Measurements from ENCODE around the gene CMIP. TPM values are rescaled to one million over a fixed set of nuclear protein-coding genes. Genes with fewer than 3 reads are reported as not detected.

The CMIP gene
- total RNA-seq, 1 experiment from 2014 or later = 25.7 TPM

DNA sequence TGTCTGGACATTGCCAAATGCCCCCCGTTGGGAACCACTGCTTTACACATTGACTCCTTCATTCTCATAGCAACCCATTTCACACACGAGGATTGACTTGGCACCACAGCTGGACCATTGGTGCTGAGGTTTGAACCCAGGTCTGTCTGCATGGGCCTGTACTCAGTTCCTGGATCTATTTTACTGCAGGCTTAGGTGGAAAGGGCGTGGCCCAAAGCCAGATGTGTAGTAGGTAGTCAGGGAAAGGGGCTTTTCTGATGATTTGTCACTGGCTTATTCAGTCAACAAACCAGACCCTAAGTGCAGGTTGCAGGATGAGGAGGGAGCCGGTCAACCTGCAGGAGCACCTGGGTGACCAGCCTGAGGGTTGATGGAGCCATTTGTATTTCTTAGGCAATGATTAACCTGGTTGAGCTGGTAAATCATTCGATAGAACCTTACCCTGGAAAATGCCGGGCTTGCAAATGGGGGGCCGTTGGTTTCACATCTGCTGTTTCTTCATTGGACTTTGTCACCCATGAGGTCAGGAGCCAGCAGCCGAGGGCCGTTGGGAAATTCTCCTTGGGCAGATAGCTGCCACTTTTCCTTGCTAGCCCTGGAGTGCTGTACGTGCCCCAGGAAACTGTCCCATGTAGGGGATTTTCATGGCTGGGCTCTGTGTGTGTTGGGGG, 104.4 kb downstream of the CMIP start:
- peaks cover 100% of the 10 kb centered on the region for H3K79me2 ChIP-seq (ENCODE audit: low read length)
- no peaks in the 10 kb centered on the region for H3K9me2 ChIP-seq (replicated peaks; ENCODE audit: low read length)
- no peak overlapping the region for H3K27ac ChIP-seq (ENCODE audit: low read length)
- no TSS peak for BruUV-seq (replicated peaks)
- POLR2A ChIA-PET (ENCODE audit: unreplicated experiment) = interaction anchor here (0.6 kb wide), 1 partner anchor 109 kb away, joined by 3 read pairs; no protein-coding TSS in a partner anchor
- H3K4me1 ChIP-seq (ENCODE audit: insufficient read depth, low read length) = peaks cover 18% of the 10 kb centered on the region
- DNase-seq (no peak), ATAC-seq (no peak)
- TF ChIP-seq EZH2phosphoT487 (IDR thresholded peaks at IDR 0.05; ENCODE audit: borderline replicate concordance, low read length) = no peak
- TF ChIP-seq EZH2 (IDR thresholded peaks at IDR 0.05; ENCODE audit: low read length, unreplicated experiment) = no peak
- TF ChIP-seq, protein P1, sequence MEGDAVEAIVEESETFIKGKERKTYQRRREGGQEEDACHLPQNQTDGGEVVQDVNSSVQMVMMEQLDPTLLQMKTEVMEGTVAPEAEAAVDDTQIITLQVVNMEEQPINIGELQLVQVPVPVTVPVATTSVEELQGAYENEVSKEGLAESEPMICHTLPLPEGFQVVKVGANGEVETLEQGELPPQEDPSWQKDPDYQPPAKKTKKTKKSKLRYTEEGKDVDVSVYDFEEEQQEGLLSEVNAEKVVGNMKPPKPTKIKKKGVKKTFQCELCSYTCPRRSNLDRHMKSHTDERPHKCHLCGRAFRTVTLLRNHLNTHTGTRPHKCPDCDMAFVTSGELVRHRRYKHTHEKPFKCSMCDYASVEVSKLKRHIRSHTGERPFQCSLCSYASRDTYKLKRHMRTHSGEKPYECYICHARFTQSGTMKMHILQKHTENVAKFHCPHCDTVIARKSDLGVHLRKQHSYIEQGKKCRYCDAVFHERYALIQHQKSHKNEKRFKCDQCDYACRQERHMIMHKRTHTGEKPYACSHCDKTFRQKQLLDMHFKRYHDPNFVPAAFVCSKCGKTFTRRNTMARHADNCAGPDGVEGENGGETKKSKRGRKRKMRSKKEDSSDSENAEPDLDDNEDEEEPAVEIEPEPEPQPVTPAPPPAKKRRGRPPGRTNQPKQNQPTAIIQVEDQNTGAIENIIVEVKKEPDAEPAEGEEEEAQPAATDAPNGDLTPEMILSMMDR (conservative IDR thresholded peaks at IDR 0.05; ENCODE audit: low read depth, low read length) = no peak
- no peaks in the 10 kb centered on the region for H3K9me3 ChIP-seq (ENCODE audit: low read length)
- no peak overlapping the region for H3K4me3 ChIP-seq (ENCODE audit: low read length)
- no peaks in the 10 kb centered on the region; the same call in 1 of the 2 replicates for H4K20me1 ChIP-seq (ENCODE audit: low read length)
- intact Hi-C loops (cut with micrococcal nuclease) = no loop called here
- H3K9ac ChIP-seq (ENCODE audit: low read length) = no peak overlapping the region
- no peak overlapping the region for H2AFZ ChIP-seq (ENCODE audit: low read length)
- no peaks in the 10 kb centered on the region for H3F3A ChIP-seq (ENCODE audit: low read length, unreplicated experiment)
- H3K27me3 ChIP-seq (ENCODE audit: low read length) = no peaks in the 10 kb centered on the region
- H3K4me2 ChIP-seq (ENCODE audit: low read length) = no peak overlapping the region
- no peaks in the 10 kb centered on the region for H3K36me3 ChIP-seq (ENCODE audit: low read depth, low read length)
- CTCF ChIA-PET = no interaction called here

DNA sequence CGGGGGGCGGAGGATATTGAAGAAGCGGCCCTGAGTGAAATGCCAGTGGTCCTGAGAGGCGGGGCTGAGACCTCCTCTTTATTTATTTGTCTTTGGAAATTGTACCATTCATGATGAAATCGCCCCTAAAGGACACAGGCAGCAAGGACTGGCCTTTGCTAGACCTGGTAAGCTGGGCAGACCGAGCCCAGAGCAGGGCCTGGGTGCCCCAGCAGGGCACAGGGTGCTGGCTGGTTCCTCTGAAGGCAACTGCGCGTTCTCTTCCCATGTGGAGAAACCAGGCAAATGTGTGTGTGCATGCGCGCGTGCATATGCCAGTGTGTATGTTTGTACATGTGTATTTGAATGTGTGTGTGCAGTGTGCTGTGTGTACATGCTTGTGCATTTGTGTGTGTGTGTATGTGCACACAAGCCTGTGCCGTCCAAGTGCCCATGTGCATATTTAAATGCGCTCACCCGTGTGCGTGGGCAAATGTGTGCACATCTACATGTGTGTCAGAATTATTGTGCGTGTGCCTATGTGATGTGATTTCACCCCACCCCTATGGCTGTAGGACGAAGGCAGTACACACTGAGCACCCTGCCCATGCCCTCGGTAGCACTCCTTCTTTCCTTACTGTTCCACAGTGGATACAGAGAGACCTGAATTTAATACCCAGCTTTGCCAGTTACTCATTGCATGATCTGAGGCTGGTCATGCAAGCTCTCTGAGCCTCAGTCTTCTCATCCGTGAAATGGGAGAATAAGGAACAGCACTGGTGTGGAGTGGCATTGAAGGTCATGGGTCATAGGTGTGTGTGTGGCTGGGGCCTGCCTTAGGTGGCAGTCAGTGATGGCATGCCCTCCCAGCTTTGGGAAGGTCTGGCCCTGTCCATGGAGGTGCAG, 105.2 kb downstream of the CMIP start:
- Histone ChIP-seq H3K4me1 (ENCODE audit: insufficient read depth, low read length) (peaks cover 18% of the 10 kb centered on the region), H3K9me3 (ENCODE audit: low read length) (no peaks in the 10 kb centered on the region), H3K9ac (ENCODE audit: low read length) (no peak overlapping the region), H3K4me2 (ENCODE audit: low read length) (no peak overlapping the region), H2AFZ (ENCODE audit: low read length) (no peak overlapping the region), H3F3A (ENCODE audit: low read length, unreplicated experiment) (no peaks in the 10 kb centered on the region), H3K27me3 (ENCODE audit: low read length) (no peaks in the 10 kb centered on the region), H3K79me2 (ENCODE audit: low read length) (peaks cover 100% of the 10 kb centered on the region), H3K27ac (ENCODE audit: low read length) (no peak overlapping the region), H3K9me2 (replicated peaks; ENCODE audit: low read length) (no peaks in the 10 kb centered on the region), H3K36me3 (ENCODE audit: low read depth, low read length) (no peaks in the 10 kb centered on the region; the same call in 1 of the 2 replicates), H3K4me3 (ENCODE audit: low read length) (no peak overlapping the region), H4K20me1 (ENCODE audit: low read length) (no peaks in the 10 kb centered on the region; the same call in 1 of the 2 replicates)
- BruUV-seq (replicated peaks) = no TSS peak
- DNase-seq = no peak
- ChIA-PET CTCF (no interaction called here), POLR2A (ENCODE audit: unreplicated experiment) (interaction anchor here (0.6 kb wide), 1 partner anchor 110 kb away, joined by 3 read pairs; no protein-coding TSS in a partner anchor)
- ATAC-seq = no peak
- intact Hi-C loops (cut with micrococcal nuclease) = no loop called here
- TF ChIP-seq, protein P1 (conservative IDR thresholded peaks at IDR 0.05; ENCODE audit: low read depth, low read length) = no peak
- TF ChIP-seq EZH2phosphoT487 (IDR thresholded peaks at IDR 0.05; ENCODE audit: borderline replicate concordance, low read length) = no peak
- no peak for TF ChIP-seq EZH2 (IDR thresholded peaks at IDR 0.05; ENCODE audit: low read length, unreplicated experiment)
